HG03139 (cell line): ENCODE measurements around the gene STON2.

ENCODE experiments used
- ATAC-seq: cut with Tn5 transposase; IDR thresholded peaks from one replicate; pipeline ENCODE4 v1.9.1; 2021; ENCODE audit not compliant: unreplicated experiment

The STON2 gene

DNA sequence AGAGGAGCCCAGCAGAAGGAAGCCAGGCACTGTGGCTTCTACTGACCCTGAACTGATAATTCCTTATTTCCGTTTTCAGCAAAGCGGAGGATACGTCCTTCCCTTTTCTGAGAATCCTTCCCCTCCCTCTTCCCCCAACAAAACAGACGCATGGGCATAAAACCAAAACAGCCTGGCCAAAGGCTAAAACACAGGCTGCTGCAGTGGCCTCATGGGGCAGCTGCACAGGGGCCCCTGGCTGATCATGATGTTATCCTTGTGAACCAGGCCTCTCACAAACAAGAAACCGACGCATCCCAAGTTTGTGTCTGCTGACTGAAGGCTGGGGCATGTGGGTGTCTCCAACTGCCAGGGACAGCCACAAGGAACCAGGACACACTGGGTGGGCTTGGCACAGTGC lies 23.4 kb upstream of the STON2 start:
- no peak for ATAC-seq

DNA sequence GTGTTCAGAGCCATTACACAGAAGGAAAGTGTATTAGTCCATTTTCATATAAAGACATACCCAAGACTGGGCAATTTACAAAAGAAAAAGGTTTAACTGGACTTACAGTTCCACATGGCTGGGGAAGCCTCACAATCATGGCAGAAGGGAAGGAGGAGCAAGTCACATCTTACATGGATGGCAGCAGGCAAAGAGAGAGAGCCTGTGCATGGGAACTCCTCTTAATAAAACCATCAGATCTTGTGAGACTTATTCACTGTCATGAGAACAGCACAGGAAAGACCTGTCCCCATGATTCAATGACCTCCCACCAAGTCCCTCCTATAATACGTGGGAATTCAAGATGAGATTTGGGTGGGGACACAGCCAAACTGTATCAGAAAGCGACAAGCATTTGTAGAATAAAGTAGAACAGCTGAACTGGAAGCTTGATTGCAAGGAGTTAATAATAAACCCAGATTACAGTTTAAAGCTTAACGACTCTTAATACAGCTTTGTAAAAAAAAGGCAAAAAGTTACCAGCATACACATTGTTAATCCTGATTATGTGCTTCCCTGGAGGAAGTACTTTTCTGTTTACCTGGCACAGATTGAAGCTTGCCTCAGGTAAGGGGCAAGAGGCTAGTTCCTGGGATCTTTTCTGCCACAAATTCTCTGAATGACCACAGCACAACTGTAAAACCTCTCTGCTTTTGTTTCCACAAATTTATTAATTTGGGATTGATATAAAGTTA lies 18.1 kb upstream of the STON2 start:
- ATAC-seq = no peak

DNA sequence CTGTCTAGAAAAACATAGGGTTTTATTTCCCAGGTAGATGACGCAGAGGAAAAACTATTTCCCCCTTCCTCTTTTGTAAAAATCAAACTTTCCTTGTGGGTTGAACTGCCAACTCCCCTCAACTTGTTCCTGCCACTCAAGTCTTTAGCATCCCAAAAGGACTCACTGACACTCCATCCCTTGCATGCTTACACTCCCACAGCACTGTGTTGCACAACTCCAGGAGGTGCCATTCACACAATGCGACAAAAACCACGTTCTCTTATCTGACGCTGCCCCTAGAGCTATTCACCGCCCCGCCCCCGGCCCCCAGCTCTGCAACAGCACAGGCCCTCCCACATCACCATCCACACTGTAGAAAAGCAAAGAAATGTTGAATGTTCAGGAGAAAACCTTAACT lies 16.9 kb upstream of the STON2 start:
- no peak for ATAC-seq

DNA sequence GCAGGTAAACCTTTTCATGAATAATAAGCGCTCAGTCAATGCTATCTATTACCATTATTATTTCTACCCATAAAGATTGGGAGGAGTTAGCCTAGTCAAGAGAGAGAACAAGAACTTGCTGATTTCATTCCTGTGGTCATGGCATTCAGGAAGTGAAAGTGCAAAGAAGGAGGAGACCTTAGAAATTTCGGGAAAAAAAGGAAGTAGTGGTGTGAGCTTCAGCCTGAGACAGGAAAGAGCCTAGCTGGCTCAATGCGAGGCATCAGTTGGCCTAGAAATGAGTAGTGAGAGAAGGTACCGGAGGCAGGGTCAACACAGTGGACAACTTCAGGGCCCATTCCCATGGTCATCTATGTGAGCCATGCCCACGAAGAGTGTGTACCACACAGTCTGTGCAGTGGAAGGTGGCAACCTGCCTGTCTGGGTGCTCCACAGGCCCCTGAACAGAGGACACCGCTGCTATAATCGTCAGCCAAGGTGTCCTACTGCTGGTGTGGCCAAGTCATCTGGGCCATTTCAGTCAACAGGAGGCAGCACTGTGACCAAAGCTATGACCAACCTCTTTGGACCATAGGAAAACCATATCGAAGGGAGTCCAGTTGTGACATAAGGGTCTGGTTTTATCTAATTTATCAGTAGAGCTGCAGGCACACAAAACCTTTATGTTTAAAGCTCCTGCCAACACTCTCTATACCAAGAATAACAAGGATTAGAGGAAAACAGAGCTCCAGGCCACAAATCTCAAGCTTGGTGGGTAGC lies 16.2 kb upstream of the STON2 start:
- no peak for ATAC-seq

DNA sequence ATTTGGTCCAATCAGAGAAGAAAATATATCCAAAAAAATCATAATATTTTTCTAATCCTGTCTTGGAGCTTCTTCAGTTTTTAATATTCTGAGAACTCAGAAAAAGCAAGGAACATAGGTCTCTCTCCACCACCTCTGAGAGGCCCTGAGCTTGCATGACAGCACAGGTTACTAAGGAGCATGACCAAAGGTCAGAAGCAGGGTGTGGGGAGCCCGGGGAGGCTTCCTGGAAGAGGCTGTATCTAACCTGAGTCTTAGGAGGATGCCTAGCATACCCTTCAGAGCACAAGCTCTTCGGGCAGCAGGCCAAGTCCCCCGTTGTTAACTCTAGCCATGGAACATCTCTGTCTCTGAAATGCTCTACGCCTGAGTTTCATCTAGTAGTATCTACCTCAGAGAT lies 15.7 kb upstream of the STON2 start:
- no peak for ATAC-seq

DNA sequence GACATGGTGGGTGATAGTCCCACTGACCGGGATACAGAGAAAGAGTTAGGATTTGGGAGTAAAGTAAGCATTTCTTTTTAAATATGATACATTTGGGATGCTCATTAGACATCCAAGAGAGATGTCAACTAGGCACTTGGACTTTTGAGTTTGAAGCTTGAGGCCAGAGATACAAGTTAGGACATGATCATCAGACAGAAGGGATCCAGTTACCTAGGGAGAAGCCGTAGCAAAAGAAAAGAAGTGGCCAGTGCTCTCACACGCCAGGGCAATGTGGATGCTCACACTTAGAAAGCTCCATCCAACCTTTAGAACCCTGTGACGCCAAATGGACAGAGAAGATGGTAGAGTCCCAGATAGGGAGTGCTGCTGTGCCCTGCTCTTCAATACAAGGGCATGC lies 14.0 kb upstream of the STON2 start:
- ATAC-seq = no peak

DNA sequence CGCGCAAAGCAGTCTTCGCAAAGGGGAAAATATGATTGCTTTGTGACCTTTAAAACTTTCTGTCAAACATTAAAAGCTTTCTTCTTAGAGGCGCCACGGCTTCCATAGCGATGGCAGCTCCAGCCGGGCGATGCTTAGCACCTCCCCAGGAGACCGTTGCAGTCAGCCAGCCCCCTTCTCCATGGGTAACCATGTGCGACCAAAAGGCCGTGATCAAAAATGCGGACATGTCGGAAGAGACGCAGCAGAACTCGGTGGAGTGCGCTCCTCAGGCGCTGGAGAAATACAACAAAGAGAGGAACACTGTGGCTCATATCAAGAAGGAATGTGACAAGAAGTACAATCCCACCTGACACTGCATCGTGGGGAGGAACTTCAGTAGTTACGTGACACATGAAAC lies 12.7 kb upstream of the STON2 start:
- no peak for ATAC-seq

DNA sequence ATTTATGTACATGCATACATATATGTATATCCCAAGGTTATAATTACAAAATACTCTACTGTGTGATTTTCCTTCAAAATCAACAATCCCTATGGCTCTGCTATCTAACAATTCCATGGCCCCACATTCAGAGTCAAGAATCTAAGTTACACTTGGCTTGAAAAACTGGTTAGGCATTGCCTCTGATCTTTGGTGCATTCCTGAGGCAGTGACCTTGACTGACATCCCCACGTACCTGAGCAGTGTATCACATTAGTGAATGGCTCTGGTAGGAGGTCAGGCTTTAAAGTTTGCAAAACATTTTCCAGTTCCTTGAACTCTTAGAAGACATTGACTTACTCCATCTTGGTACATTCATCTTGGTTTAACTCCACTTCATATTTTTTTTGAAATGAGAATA lies 8.5 kb upstream of the STON2 start:
- ATAC-seq = no peak

DNA sequence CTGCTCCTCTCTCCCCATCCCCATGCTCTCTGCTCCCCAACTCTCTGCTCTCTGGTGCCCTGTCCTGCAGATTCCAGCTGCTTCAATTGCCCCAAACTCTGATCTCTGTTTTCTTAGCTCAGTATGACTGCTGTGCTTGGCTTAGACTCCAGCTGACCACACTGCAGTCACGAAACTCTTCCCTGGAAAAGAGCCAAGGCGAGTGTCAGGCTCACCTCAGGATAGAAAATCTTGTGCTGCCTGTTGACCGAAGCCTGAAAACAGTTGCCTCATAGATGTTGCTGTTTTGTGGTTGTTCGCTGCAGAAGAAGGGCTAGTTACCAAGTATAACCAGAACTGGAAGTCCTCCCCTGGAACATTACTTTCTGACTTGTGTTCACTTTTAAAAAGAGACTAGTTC lies 6.7 kb upstream of the STON2 start:
- ATAC-seq = no peak

DNA sequence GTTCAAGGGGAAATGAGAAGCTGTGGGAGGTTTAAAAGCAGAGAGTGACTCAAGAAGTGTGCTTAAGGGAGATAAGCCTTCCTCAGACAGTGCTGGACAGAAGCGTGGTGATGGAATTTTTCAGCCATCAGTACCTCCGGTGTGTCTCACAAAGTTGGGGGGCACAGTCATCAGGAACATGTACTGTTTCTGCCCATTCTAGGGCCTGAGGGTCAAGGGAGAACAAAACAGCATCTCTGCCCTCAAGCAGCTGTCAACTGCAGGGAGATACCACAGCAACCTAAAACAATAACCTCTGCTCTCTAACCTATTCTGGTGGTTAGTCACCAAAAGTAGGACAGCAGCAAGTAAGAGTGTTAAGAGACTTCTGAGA lies 2.0 kb upstream of the STON2 start:
- ATAC-seq = no peak

DNA sequence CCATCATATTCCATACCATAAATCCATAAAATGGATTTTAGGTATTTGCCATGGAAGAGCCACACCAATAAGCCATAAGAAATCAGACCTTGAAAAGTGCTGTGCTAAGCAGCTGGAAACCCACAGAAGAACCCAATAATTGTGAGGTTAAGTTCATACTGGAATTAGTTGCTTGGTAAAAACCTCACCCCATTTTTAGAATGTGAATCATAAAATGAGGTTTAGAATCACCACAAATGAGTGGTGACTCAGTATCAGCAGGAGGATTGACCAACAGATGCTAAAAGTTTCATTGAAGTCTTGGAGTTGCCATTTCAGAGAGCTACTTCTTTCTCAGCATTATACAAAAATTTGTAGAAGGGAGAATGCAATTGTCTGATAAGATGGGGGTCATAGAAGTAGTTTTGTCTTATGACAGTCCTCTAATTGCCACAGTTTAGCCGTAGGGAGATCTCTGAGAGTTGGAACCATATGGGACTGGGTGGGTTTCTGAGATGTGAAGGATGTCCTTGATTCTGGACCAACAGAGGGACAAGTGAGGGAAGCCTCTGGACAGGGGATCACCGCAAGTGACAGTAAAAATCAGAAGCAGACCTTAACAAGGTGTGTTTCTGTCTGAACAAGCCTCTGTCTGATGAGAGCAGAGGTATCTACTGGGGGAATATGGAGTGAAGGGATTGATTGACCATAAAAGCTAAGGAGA lies 1.4 kb upstream of the STON2 start:
- no peak for ATAC-seq

DNA sequence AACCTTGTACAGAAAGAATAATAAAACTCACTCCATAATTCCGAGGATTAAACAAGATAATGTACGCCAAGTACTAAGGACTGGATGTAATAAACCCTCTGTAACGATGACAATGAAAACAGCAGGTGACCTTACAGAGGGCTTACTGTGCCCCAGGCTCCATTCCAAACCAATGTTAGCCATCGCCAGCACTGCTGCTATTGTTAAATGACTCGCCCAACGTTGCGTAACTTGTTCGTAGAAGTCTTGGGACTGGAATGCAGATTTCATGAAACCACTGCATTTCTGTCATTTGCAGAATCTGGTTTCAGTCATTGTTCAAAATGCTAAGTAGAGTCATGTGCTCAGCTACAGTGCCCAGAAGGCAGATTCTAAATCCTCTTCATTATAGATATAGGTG lies 728 bp upstream of the STON2 start:
- ATAC-seq = no peak

DNA sequence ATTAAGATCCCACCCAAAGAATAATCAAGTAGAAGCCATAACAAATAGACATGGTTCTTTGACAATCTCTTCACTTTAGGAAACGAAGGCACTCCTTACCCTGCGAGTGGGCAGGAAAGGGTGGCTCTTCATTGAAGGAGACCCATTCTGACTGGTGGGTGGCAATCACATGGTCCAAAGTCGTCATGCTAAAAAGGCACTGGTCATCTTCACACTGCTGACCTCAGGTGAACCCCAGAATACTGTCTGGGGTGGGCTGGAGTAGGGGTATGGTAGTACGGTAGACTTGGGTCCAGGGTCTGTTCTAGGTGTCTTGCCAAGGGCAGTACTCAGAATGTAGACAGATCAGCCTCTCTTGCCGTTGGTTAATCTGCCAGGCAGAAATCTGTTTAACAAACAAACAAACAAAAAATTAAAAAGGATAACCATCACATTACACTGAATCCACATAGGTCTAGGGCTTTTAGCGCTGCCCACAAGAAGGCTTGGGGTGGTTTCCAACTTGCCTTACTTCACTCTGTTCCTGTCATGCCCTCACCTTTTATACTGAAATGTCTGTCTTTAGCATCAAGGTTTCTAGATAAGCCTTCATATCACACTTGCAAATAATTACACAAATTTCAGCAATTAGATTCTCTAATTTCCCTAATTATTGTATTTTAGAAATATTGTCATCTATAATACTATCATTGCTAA lies 1.8 kb downstream of the STON2 start:
- no peak for ATAC-seq

DNA sequence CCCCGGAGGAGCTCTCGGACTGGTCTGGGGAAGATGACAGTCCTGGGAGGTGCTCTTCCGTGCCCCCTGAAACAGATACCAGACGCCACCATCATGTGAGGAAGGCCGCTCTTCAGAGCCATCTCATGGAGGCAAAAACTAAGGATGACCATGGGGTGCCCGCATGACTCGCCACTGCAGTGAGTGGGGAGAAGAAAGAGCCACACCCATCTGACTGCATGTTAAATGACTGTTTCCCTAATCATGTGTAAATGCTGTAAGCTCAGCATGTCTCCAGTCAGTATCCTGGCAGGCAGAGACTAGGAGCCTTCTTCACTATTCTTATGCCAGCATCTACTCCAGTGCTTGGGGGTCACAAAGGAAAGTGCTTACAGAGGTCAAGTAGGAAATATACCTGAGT lies 4.0 kb downstream of the STON2 start:
- no peak for ATAC-seq

DNA sequence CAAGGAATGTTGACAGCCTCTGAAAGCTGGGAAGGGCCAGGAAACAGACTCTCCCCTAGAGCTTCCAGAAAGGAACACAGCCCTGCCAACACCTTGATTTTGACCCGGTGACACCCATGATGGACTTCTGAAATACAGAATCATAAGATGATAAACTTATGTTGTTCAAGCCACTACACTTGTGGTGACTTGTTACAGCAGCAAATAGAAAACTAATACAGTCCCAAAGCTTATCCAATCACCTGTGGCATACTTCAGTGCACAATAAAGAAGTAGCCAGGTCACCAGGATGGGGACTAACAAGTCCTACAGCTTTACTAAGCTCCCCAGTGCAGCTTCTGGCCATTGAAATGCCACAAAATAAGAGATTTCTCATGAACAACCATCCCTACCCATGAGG lies 5.4 kb downstream of the STON2 start:
- no peak for ATAC-seq

DNA sequence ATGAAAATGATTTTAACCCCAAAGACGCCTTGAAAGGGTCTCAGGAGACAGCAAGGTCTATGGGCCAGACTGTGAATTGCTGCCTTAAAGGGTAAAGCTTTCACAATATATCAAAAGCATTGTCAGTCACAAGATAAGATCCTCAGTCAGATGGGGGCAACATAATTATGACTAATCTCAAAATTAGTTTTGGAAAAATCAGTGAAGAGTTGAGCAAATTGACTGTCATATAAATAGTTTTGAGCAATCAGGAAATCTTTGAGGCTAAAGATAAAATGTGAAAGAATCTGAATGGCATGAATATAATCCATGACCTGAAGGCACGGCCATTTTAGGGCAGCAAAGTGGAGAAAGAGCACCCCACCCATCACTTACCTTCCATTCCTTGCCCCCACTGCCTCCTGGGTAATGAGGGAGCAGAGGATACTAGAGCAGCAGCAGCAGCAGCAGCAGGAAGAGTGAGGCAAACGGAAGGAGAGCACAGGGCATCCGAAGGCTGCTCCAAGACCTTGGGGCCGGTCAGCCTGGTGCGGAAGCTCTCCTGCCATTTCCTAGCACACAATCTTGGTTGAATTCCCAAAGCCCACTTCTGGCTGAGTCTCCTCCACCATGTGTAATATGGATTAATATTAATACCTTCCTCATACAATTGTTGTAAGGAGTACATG lies 7.0 kb downstream of the STON2 start:
- no peak for ATAC-seq

DNA sequence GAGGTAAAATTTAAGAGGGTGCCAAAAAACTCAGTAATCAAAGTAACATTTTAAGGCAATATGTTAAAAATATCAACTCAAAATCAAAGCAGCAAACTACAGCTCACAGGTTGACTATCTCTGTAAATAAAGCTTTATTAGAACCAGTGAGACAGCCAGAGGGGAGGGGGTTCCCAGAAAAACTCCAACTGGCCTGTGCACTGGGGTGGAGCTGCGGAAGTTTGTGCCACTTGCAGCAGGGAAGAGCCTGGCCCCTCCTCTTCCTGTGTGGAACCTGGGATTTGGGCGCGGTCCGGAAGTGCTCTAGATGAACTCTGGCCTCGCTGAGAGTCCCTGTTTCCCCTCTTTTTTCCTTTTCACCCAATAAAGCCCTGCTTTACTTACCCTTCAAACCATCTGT lies 8.1 kb downstream of the STON2 start:
- ATAC-seq = no peak

DNA sequence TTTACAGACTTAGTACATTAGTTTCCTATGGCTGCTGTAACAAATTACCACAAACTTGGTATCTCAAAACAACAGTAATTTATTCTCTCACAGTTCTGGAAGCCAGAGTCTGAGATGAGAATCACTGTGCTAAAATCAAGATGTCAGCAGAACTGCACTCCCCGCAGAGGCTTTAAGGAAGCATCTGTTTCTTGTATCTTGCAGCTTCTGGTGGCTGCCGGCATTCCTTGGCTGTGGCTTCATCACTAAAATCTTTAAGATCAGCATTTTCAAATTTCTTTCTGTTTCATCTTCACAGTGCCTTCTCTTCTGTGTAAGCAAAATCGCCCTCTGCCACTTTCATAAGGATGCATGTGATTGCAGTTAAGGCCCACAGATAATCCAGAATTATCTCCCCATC lies 9.4 kb downstream of the STON2 start:
- no peak for ATAC-seq

DNA sequence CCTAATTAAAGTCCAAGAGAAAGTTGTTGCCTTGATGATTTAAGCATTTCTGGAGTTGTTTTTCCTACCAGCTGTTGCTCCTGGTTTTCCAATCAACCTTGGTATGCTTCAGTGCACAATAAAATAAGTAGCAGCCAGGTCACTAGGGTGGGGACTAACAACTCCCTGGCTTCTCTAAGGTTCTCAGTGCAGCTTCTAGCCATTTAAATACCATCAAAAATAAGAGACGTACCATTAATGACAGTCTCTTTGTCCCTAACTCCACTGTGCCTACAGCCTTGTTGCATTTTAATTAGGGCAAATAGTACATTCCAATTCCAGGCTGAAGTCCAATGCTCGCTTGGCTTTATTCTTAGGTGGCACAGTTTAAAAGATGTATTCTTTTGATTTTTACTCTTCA lies 11.8 kb downstream of the STON2 start:
- ATAC-seq = no peak

DNA sequence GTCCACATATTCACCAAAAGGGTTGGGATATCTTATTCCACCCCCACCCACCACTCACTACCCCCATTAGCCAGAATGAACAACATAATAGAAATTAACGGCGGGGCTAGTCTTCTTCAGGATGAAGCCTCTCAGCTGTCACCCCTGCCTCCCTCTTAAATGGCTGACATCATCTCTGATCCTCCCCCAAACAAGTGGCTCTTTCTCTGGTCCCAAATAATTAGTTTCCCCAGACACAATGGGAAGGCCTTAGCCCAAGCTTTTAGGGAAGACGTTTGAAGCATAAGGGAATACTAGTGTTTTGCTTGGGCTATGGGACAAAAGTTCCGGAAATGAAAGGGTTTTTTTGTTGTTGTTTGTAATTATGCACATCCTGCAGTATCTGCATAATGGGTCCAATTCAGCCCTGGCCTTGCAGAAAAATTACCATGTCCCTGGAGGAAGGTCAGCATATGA lies 13.8 kb downstream of the STON2 start:
- no peak for ATAC-seq

DNA sequence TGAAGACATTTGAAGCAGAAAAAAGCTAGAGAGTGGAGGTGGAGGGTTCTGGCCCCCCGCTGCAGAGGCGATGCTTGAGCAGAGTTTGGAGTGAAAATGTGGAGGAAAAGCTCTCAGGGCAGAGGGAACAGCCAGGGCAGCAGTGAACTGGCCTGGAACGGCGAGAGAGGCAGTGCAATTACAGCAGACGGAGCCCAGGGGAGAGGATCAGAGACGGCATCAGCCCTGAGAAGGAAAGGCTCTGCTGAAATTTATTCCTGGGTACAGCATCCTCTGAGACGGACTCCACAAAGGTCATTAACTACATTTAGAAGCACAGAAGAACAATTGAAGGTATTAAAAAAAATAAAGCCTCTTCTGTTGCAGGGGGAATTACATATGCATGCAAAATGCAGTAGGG lies 14.2 kb downstream of the STON2 start:
- no peak for ATAC-seq
